Keratinocyte (primary cell): ENCODE measurements around the gene NLGN2.

Source experiments
- CTCF ChIP-seq, 3 experiments: IDR thresholded peaks in 1 of 3; conservative IDR thresholded peaks in 1 of 3; optimal IDR thresholded peaks in 1 of 3; 2 replicates in 2 of 3; 3 replicates in 1 of 3; pipeline versions ENCODE3 to v1.5.1; 2011; ENCODE audit warnings: low read length in 3 of 3, mild to moderate bottlenecking in 3 of 3, moderate library complexity in 2 of 3, control low read depth in 1 of 3, inconsistent platforms in 1 of 3; ENCODE audit not compliant: insufficient read depth in 2 of 3; ENCODE audit errors: extremely low read depth in 1 of 3
- EZH2 ChIP-seq: IDR thresholded peaks from one replicate; pipeline ENCODE4 v1.6.1; 2012; ENCODE audit warnings: inconsistent platforms, mild to moderate bottlenecking, low read length, moderate library complexity

GRCh38 chr17:7462474-7463371, 55.1 kb downstream of the NLGN2 start:
- TF ChIP-seq CTCF (optimal IDR thresholded peaks at IDR 0.05 in 1 of 3, IDR thresholded peaks at IDR 0.05 in 1 of 3, conservative IDR thresholded peaks at IDR 0.05 in 1 of 3; ENCODE audit: extremely low read depth in 1 of 3, insufficient read depth in 2 of 3, low read length in 3 of 3) (no peak), EZH2 (no peak)
